Nucleus accumbens (tissue), 56 donors: ENCODE results near the gene CFDP1.
"Not testable (repeated sequence)": the region's sequence is repeated elsewhere in the genome, so short reads cannot be mapped to it uniquely, and the experiment has no call there.

ENCODE experiments used
- DNase-seq, 56 donors: peaks; one replicate each; lab custom pipeline; 2025; lab: John Stamatoyannopoulos, UW

Gene CFDP1

GRCh38 chr16:75460446-75460845, 27.1 kb upstream of the CFDP1 start:
- DNase-seq: no peak

- DNase-seq: no peak
Measured at GRCh38 chr16:75459691-75460090, 26.4 kb upstream of the CFDP1 start.

- DNase-seq: no peak
Measured at GRCh38 chr16:75458439-75458838, 25.1 kb upstream of the CFDP1 start.

GRCh38 chr16:75458029-75458428, 24.7 kb upstream of the CFDP1 start:
- no peak for DNase-seq

GRCh38 chr16:75457485-75458021, 24.2 kb upstream of the CFDP1 start:
- DNase-seq: no peak

- no peak for DNase-seq
Measured at GRCh38 chr16:75456971-75457370, 23.7 kb upstream of the CFDP1 start.

GRCh38 chr16:75456486-75456885, 23.2 kb upstream of the CFDP1 start:
- DNase-seq: not testable (repeated sequence)

GRCh38 chr16:75455677-75456076, 22.4 kb upstream of the CFDP1 start:
- no peak for DNase-seq

GRCh38 chr16:75452464-75453190, 19.3 kb upstream of the CFDP1 start:
- no peak for DNase-seq

GRCh38 chr16:75446416-75446815, 13.1 kb upstream of the CFDP1 start:
- DNase-seq: no peak

GRCh38 chr16:75445298-75445697, 12.0 kb upstream of the CFDP1 start:
- DNase-seq: no peak

GRCh38 chr16:75443298-75443697, 10.0 kb upstream of the CFDP1 start:
- DNase-seq: no peak

GRCh38 chr16:75433732-75434413, 570 bp upstream of the CFDP1 start:
- peak in 53 of 56 donors; percentile 20 to 91 (median 81) for DNase-seq

- no peak for DNase-seq
Measured at GRCh38 chr16:75429621-75430403, 3.5 kb downstream of the CFDP1 start.

- DNase-seq: not testable (repeated sequence)
Measured at GRCh38 chr16:75426524-75426923, 6.8 kb downstream of the CFDP1 start.

- DNase-seq: not testable (repeated sequence)
Measured at GRCh38 chr16:75424105-75424762, 9.1 kb downstream of the CFDP1 start.

- DNase-seq: no peak
Measured at GRCh38 chr16:75423723-75424104, 9.6 kb downstream of the CFDP1 start.

GRCh38 chr16:75421820-75422126, 11.5 kb downstream of the CFDP1 start:
- DNase-seq: no peak

- DNase-seq: peak in 23 of 56 donors; percentile 2 to 42 (median 9)
Measured at GRCh38 chr16:75420987-75421819, 12.1 kb downstream of the CFDP1 start.
